Skeletal muscle satellite cell (primary cell): Measurements from ENCODE around the gene SHISAL1.

Source experiments
- H3K27me3 ChIP-seq: 2 replicates; pipeline ENCODE4 v1.7.0; 2013; ENCODE audit warnings: low read length; ENCODE audit not compliant: control insufficient read depth, insufficient read depth
- H3K36me3 ChIP-seq: 2 replicates; pipeline ENCODE4 v1.7.0; 2013; ENCODE audit warnings: mild to moderate bottlenecking, control low read depth, low read length; ENCODE audit not compliant: insufficient read depth
- H3K4me1 ChIP-seq: 2 replicates; pipeline ENCODE4 v1.7.0; 2013; ENCODE audit warnings: low read length; ENCODE audit not compliant: control insufficient read depth, insufficient read depth
- H3K4me2 ChIP-seq: 2 replicates; pipeline ENCODE4 v1.7.0; 2013; ENCODE audit warnings: mild to moderate bottlenecking, low read length
- H3K4me3 ChIP-seq: 2 replicates; pipeline ENCODE4 v1.7.0; 2013; ENCODE audit warnings: low read length
- H3K9ac ChIP-seq: 2 replicates; pipeline ENCODE4 v1.7.0; 2013; ENCODE audit warnings: mild to moderate bottlenecking, low read depth, low read length, moderate library complexity
- H3K9me3 ChIP-seq: replicated peaks from 2 replicates; pipeline ENCODE4 v1.7.0; 2013; ENCODE audit warnings: mild to moderate bottlenecking, control low read depth, low read length

The SHISAL1 gene

GRCh38 chr22:44353041-44353440 lies 40.3 kb upstream of the SHISAL1 start:
- H3K9ac ChIP-seq: no peak overlapping the region
- H3K36me3 ChIP-seq: no peaks in the 10 kb centered on the region
- peaks cover 16% of the 10 kb centered on the region for H3K4me1 ChIP-seq
- peaks cover 45% of the 10 kb centered on the region for H3K27me3 ChIP-seq
- no peaks in the 10 kb centered on the region for H3K9me3 ChIP-seq
- H3K4me2 ChIP-seq: no peak overlapping the region
- H3K4me3 ChIP-seq: no peak overlapping the region

- H3K9me3 ChIP-seq: no peaks in the 10 kb centered on the region
- H3K36me3 ChIP-seq: no peaks in the 10 kb centered on the region
- H3K9ac ChIP-seq: no peak overlapping the region
- peaks cover 45% of the 10 kb centered on the region for H3K27me3 ChIP-seq
- no peak overlapping the region for H3K4me3 ChIP-seq
- H3K4me1 ChIP-seq: peaks cover 16% of the 10 kb centered on the region
- H3K4me2 ChIP-seq: no peak overlapping the region
Observed at GRCh38 chr22:44352378-44353035, 39.8 kb upstream of the SHISAL1 start.

DNA sequence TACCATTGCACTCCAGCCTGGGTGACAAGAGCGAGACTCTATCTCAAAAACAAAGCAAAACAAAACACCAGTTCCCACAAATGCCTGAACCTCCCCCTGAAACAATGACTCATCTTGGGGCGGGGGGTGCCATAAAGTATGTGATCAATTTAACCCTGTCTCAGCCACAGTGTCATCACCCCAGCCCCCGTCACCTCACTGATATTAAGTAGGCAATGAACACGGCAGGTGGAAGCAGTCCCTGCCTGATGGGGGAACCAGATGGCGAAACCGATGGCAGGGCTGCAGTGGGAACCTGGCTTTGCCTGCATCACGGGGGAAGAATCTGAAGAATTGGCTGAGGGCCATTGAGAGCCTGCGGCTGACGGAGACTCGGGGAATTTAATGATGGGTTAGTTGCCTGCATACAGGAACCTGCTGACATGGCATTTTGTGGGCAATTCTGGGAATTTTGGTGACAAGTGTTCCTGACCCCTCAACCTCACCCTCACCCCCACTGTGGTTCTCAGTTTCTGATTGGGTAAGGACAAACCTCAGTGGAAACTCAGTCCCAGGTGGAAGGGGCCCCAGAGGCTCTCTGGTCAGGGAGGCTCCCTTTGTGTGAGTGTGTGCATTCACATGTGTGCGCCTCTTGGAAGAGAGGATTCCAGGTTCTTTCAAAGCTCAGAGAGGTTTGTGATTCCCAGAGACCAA lies 39.1 kb upstream of the SHISAL1 start:
- H3K9ac ChIP-seq: no peak overlapping the region
- H3K4me1 ChIP-seq: peaks cover 16% of the 10 kb centered on the region
- no peaks in the 10 kb centered on the region for H3K36me3 ChIP-seq
- H3K27me3 ChIP-seq: peaks cover 48% of the 10 kb centered on the region
- no peaks in the 10 kb centered on the region for H3K9me3 ChIP-seq
- H3K4me2 ChIP-seq: peak overlapping the region; percentile 73
- no peak overlapping the region for H3K4me3 ChIP-seq

DNA sequence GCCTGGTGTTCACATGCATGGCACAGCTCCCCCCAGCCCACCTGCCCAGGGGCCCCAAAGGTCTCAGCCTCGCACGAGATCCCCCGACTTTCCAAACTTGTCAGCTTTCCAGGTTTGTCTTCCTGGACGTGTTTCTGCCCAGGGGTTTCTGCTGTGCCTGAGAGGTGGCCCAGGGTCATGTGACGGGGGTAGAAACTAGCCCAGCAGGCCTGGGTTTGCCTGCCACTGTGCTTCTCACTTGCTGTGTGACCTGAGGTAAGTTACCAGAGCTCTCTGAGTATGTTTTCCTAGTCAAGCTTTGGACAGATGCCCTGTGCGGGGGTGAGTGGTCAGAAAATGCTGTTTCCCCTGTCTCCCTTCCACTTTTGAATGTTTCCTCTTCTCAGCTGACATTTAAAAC lies 38.3 kb upstream of the SHISAL1 start:
- no peaks in the 10 kb centered on the region for H3K9me3 ChIP-seq
- peaks cover 16% of the 10 kb centered on the region for H3K4me1 ChIP-seq
- H3K9ac ChIP-seq: no peak overlapping the region
- peak overlapping the region; percentile 73 for H3K4me2 ChIP-seq
- H3K36me3 ChIP-seq: no peaks in the 10 kb centered on the region
- H3K4me3 ChIP-seq: no peak overlapping the region
- H3K27me3 ChIP-seq: peaks cover 53% of the 10 kb centered on the region

GRCh38 chr22:44349594-44349993 lies 36.8 kb upstream of the SHISAL1 start:
- H3K4me1 ChIP-seq: peaks cover 16% of the 10 kb centered on the region
- peaks cover 60% of the 10 kb centered on the region for H3K27me3 ChIP-seq
- no peak overlapping the region for H3K4me3 ChIP-seq
- no peak overlapping the region for H3K4me2 ChIP-seq
- no peaks in the 10 kb centered on the region for H3K9me3 ChIP-seq
- H3K36me3 ChIP-seq: no peaks in the 10 kb centered on the region
- no peak overlapping the region for H3K9ac ChIP-seq

GRCh38 chr22:44348971-44349560 lies 36.3 kb upstream of the SHISAL1 start:
- no peaks in the 10 kb centered on the region for H3K36me3 ChIP-seq
- H3K4me2 ChIP-seq: no peak overlapping the region
- H3K9ac ChIP-seq: no peak overlapping the region
- H3K4me3 ChIP-seq: no peak overlapping the region
- H3K4me1 ChIP-seq: peaks cover 16% of the 10 kb centered on the region
- peaks cover 60% of the 10 kb centered on the region for H3K27me3 ChIP-seq
- H3K9me3 ChIP-seq: no peaks in the 10 kb centered on the region

GRCh38 chr22:44347549-44347948 lies 34.8 kb upstream of the SHISAL1 start:
- Histone ChIP-seq H3K4me1 (peaks cover 16% of the 10 kb centered on the region), H3K27me3 (peaks cover 68% of the 10 kb centered on the region), H3K4me2 (no peak overlapping the region), H3K36me3 (no peaks in the 10 kb centered on the region), H3K9me3 (no peaks in the 10 kb centered on the region), H3K4me3 (no peak overlapping the region), H3K9ac (no peak overlapping the region)

- Histone ChIP-seq H3K9me3 (no peaks in the 10 kb centered on the region), H3K4me3 (no peak overlapping the region), H3K9ac (no peak overlapping the region), H3K4me2 (no peak overlapping the region), H3K36me3 (no peaks in the 10 kb centered on the region), H3K4me1 (peaks cover 13% of the 10 kb centered on the region), H3K27me3 (peaks cover 68% of the 10 kb centered on the region)
Observed at GRCh38 chr22:44347080-44347479, 34.3 kb upstream of the SHISAL1 start.

DNA sequence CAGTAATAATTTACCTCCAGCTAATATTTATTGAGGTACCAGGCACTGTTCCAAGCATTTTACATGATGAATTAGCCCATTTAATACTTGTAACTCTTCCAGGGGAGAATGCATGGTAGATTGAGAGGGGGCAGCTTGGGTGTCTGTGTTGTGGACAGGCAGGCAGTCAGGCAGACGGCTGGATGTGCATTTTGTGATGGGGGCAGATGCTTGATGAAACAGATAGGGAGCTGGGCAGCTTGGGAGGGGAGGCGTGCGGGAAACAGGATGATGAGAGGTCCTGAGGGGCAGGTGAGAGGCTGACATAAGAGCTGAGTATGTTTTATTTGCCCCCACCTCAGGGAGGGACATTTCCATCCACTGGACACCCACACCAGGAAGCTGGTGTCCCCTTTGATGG lies 33.1 kb upstream of the SHISAL1 start:
- Histone ChIP-seq H3K27me3 (peaks cover 73% of the 10 kb centered on the region), H3K9ac (no peak overlapping the region)

DNA sequence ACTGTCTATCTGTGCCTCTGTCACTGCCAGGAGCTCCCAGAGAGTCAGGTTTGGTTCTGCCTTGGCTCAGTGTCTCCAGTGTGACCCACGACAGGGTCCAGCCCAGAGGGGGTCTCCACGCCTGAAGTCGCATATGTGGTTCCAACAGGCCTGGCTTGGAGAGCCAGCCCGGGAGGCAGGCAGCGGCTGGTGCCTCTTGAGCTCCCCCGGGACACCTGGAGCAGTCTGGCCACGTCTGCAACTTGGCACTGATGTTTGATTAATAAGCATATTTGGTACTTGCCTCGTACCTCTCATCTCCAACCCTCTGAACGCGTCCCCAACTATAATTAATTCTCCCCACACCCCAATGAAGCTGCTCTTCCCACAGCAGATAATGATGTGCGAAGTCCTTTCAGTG lies 31.7 kb upstream of the SHISAL1 start:
- H3K4me2 ChIP-seq: no peak overlapping the region
- H3K36me3 ChIP-seq: no peaks in the 10 kb centered on the region
- H3K4me3 ChIP-seq: no peak overlapping the region
- H3K9me3 ChIP-seq: no peaks in the 10 kb centered on the region
- peaks cover 8% of the 10 kb centered on the region for H3K4me1 ChIP-seq
- H3K9ac ChIP-seq: no peak overlapping the region
- H3K27me3 ChIP-seq: peaks cover 76% of the 10 kb centered on the region

More for the DNA sequence above, 33.1 kb upstream of the SHISAL1 start:
- no peaks in the 10 kb centered on the region for H3K9me3 ChIP-seq
- H3K4me2 ChIP-seq: no peak overlapping the region
- no peak overlapping the region for H3K4me3 ChIP-seq
- H3K36me3 ChIP-seq: no peaks in the 10 kb centered on the region
- peaks cover 8% of the 10 kb centered on the region for H3K4me1 ChIP-seq

DNA sequence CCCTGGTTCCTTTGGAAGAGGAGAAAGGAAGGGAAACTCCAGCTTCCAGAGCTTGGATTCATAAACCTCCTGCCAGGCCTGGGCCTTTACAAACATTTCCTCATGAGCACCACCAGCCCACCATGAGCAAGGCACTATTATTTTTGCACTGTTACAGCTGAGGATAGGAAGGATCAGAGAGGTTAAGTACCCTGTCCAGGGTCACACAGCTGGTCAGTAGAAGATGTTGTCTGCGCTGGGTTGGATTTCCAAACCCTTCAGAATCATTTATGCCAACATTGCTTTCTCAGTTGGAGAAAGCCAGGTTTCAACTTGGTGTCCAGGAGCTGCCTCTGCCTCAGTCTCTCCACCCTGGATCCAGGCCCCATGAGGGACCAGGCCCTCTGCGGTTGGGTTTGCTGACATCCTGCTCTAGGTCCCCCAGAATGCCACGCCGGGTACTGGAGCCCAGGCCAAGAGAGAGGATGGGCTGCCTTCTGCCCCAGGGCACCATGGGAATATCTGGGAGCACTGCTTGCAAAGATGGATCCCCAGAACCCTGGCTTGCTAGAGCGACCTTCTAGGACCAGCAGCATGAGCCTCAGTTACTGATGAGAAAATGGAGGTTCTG lies 29.7 kb upstream of the SHISAL1 start:
- H3K9me3 ChIP-seq: no peaks in the 10 kb centered on the region
- peaks cover 18% of the 10 kb centered on the region for H3K4me1 ChIP-seq
- H3K27me3 ChIP-seq: peaks cover 67% of the 10 kb centered on the region
- H3K36me3 ChIP-seq: no peaks in the 10 kb centered on the region
- no peak overlapping the region for H3K4me3 ChIP-seq
- no peak overlapping the region for H3K4me2 ChIP-seq
- no peak overlapping the region for H3K9ac ChIP-seq
